DMS114 treated with DMSO at 0.1 percent for 48 hours (cell line): ENCODE results near the gene RBMS1.
"Not testable (repeated sequence)": the region's sequence is repeated elsewhere in the genome, so short reads cannot be mapped to it uniquely, and the experiment has no call there.

Experiments
- DNase-seq: peaks from one replicate; lab custom pipeline; 2025; ENCODE audit not compliant: unreplicated experiment; lab: John Stamatoyannopoulos, UW

Gene RBMS1

DNA sequence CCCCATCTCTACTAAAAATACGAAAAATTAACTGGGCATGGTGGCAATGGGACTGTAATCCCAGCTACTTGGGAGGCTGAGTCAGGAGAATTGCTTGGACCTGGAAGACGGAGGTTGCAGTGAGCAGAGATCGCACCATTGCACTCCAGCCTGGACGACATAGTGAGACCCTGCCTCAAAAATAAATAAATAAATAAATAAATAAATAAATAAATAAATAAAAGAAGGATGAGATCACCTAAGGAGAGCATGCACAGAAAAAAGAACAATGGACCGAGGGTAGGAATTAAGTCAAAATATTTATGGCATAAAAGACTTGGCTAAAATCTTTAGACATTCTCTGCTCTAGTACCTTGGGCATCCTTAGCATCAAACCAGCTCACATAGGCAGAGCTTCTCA, 8.9 kb upstream of the RBMS1 start:
- no peak for DNase-seq

DNA sequence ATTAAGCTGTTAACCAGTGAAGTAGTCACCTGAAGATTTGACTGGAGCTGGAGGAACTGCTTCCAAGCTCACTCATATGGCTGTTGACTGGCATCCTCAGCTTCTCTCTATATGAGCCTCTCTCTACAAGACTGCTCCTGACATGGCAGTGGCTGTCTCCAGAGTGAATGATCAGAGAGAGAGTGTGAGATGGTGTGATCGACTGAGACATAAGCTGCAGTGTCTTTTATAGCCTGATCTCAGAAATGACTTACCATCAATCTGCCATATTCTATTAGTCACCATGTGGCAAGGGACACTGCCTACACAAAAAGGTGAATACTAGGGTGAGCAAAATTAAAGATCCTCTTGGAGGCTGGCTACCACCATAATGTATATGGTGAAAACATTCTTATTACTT, 7.8 kb upstream of the RBMS1 start:
- DNase-seq = no peak

DNA sequence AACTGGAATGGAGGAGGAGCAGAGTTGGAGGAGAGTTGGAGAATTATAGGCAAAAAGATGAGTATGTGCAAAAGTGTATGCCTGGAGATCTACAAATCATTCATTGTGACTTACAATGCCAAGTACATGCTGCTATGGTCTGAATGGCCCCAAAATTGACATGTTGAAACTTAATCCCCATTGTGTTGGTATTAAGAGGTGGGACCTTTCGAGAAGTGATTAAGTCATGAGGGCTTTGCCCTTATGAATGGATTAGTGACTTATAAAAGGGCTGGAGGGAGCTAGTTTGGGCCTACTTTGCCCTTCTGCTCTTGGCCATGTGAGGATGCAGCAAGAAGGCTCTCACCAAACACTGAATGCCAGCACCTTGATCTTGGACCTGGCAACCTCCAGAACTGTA, 6.3 kb upstream of the RBMS1 start:
- DNase-seq = no peak

DNA sequence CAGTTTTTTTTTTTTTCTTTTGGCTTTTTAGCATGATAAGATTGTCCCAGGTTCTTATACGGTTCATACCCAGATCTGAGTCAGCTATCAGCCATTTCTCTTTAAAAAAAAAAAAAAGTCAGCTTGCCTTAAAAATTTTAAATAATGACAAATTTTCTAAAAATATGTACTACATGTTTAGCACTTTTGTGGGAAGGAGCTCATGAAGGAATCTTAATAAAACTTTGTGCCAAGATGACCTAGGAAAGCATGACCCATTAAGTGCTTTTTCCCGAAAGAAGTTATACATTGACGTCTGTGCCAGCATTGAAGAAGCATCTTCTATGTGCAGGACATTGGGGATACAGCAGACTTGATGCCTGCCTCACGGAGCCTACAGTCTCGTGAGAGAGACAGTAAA, 4.5 kb upstream of the RBMS1 start:
- DNase-seq = no peak

DNA sequence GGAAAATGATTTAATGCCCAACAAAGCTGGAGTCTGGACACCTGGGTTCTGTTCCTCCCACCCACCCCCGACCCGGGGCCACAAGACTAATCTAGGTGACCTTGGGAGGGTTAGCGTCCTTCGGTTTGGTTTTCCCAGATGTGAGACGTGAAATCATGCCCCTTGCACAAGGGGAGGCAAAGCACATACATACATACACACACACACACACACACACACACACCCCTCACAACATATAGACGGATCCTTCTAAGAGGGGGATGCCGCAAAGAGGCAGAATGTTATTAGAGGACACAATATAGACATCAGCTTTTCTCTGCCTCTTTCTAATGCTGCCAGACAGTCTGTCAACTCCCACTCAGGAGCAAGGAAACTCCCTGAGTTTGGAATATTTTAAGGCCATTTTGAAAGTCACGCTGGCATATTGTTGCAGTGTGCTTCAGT, 616 bp upstream of the RBMS1 start:
- DNase-seq = no peak

DNA sequence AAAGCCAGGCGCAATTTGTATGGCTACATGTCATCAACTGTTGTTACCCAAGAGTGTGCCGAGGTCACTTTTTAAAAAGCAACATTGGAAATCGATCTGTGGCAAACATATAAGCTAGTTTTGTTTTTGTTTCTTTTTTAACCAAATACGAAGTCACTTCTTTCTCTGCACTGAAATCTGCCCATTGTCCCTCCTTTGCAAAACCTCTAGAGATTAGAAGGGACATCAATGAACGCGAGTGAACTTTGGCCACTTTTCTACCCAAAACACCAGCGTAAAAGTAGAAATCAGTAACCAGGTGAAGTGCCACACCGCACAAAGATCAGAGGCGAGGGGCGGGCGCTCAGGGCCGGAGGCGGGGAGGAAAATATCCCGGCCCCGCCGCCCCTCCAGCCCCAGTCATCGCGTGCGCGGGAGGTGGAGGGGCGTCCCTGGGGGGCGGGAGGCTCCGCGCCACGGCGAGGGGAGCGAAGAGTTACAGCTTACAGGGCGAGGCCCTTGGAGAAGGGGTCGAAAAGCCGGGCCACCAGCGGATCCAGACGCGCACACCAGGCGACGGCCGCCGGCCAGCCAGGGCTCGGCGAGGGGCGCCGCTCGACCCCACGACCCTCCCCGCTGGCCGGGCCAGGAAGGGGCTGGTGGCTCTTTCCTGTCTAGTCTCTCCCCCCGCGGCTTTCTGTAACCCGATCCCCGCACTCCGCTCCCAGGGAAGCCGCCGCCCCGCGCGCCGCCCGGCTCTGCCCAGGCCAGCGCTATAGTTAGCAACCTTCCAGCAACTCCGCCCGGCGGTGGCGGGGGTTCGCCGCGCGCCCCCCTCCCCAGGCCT, 993 bp downstream of the RBMS1 start:
- no peak for DNase-seq

DNA sequence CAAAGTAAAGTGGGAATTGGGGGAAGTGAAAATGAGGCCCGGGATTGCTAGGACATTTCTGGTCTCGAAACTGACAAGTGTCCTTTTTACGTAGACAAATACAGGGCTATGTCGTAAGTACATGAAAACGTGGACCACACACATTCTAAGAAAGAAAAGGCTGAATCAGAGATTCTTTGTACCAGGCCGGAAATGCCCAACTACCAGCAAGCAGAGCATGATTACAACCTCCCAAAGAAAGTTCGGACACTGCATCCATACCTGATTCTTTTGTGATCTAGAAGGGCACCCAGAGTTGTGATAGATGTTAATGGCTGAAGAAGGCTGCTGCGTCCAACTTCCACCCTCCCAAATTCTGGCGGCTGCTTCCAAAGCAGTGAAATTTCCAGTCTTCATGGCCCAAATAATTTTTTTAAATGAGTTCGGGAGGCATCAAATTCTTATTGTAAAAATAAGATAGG, 1.7 kb downstream of the RBMS1 start:
- no peak for DNase-seq

DNA sequence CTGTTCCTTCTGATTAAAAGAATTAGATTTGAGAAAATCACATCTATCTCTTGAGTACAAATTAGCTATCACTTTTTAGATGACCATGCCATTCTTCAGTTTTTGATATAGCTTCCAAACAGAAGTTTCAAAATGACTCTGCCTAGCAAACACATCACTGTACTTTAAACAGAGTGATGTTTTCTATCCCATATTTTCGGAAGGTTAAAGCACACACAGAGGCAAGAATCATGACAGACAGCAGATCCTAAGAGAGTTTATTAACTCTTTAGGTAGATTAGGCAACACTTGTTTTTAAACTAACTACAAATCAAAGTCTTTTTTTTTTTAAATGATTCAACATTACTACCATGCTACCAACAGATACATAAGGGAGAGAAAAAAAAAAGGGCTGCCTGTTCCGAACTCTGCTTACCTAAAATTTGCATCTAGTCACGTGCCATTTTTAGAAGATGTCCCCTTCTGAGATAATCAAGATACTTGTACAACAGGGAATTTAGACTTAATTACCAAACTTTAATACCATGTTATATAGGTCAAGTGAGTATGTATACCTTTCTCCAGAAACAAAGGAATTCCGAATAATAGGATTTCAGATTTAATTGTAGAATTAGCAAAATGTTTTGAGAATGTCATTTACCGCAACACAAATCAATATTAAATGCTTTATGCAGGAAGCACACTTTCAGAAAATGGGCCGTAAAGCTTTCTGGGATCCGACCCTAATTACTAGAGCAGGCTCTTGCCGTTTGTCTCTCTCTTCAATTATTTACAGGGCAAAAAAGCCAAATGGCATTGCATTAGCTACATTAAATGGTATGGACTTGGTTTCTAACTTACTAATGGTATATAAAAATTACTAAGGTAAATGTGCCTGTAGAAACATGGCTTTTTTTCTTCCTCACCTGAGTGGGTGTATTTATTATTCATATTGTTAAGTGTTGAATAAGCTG, 2.6 kb downstream of the RBMS1 start:
- no peak for DNase-seq

DNA sequence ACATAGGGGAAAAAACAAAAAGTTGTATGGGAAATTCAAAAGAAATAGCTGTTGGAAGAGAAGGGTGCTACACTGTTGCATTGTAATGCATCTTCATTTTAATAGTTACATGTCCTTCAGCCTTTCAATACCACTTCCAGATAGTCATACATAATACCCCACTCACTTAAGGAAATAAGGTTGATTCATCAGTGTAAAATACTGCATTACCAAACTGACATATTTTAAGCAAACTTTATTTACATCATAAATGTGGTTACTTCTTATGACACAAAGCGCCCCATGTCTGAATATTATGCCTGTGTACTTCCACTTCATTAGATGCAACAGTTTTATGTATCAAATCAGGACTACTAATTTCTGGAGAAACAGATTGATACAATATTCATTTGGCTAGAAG, 4.5 kb downstream of the RBMS1 start:
- DNase-seq = no peak

DNA sequence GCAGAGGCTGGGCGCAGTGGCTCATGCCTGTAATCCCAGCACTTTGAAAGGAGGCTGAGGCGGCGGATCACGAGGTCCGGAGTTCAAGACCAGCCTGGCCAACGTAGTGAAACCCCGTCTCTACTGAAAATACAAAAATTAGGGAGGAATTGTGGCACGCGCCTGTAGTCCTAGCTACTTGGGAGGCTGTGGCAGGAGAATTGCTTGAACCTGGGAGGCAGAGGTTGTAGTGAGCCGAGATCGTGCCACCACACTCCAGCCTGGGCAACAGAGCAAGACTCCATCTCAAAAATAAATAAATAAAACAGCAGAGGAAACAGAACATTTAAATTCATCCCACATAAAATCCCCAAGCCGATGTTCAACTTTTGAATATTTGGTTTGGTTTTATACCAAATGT, 5.3 kb downstream of the RBMS1 start:
- DNase-seq = not testable (repeated sequence)

DNA sequence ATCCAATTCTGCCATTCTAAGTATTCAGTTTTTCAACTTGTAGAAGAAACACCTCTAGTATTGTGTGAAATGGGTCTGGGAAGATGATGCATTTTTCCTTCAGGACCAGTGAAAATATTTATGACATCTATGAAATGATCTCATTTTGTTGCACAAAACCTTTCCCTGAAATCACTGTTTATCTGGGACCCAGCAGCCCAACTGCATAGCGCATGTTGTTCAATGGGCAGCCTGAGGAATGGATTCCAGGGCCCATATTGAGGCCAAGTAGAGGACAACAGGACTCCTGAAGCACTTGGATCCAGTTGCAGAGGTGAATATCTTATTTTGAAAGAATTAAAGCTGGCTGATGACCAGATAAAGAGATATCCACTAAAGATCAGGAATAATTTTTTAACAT, 7.3 kb downstream of the RBMS1 start:
- DNase-seq = no peak

DNA sequence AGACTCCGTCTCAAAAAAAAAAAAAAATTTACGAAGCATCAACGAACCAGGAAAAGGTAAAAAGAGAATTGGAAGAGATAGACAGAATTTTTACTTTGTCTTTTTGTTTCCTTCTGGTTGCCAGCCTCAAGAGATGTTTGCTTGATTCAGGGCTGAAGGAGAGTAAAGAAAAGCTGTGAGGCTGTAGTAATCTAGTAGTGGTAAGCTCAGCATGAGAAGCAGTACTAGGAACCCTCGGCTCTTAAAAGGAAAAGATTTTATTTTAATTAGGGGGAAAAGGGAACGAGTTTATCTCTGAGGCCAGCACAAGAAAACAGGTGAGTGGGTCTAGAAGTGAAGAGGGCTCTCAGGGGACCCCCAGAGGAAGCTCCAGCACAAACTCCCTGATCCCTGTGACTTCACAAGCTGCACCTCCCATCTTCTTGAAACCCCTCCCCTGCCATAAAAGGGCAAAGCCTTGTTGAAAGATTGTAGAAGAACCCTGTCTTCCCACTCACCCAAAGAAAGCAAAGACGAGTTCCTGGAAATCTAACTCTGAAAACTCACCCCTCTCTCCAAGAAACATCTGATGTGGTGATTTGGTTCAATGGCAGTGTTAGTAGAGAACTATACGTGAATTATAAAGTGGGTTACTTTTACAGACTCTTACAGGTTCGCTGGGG, 8.6 kb downstream of the RBMS1 start:
- no peak for DNase-seq

DNA sequence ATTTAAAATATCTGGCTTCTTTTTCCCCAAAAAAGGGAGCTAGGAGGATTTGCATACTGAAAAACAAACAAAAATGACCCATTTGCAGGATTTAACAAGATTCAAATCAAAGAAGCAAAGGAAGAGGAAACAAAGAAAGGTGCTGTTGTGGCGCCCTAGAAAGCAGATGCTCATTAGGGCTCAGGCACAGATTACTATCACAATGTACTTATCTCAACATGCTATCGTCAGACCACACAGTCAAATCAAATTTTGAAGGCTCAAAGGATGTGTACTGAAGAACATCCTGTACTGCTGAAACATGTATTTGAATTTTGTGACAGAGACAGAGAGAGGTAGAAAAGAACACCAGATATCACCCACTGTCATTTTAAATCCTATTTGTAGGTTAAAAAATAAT, 10.9 kb downstream of the RBMS1 start:
- DNase-seq = no peak

DNA sequence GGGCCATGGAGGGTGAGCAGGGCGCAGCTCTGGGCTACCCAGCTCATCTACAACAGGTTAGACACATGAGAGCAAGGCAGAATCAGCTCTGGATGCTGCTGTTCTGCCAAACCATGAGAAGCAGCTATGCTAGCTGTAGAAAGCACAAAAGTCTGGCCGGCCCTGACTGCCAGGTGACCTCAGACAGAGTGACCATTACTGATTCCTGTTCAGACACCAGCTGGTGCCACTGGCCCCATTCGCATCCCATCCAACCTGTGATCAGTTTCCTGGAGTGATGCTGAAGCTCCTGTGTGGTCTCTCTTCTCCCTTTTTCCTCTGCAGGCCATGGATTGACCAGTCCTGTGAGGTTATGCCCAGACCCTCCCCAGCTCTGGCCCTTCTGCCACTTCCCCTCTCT, 14.3 kb downstream of the RBMS1 start:
- DNase-seq = no peak

DNA sequence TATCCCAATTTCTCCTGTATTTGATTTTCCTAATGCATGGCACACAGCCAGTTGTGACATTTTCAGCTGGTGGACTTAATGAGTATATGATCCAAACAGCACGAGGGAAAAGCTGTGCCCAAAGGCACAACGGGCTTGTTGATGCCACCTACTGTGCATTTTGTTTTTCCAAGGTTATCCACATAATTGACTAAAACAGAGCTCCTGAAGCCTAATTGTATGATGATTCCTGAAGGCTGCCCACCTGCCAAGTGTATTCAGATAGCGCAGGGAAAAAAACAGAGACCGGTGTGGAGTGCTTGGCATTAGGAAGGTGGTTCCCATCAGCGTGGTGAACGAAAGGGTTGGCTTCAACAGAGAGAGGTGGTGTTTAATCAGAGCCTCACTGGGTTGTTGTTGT, 14.9 kb downstream of the RBMS1 start:
- DNase-seq = no peak

DNA sequence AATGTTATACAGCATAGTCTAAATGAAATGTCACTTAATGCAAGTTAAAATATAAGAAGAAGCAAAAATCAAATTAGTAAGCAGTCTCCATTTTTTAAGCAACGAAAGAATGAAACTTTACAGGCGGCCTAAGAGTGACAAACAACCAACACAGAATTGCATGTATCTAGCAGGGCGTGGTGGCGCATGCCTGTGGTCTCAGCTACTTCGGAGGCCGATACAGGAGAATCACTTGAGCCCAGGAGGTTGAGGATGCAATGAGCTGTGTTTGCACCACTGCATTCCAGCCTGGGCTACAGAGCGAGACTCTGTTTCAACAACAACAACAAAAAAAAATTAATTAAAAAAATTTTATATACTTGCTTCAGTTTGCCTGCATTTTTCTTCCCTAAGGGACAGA, 16.6 kb downstream of the RBMS1 start:
- DNase-seq = no peak

DNA sequence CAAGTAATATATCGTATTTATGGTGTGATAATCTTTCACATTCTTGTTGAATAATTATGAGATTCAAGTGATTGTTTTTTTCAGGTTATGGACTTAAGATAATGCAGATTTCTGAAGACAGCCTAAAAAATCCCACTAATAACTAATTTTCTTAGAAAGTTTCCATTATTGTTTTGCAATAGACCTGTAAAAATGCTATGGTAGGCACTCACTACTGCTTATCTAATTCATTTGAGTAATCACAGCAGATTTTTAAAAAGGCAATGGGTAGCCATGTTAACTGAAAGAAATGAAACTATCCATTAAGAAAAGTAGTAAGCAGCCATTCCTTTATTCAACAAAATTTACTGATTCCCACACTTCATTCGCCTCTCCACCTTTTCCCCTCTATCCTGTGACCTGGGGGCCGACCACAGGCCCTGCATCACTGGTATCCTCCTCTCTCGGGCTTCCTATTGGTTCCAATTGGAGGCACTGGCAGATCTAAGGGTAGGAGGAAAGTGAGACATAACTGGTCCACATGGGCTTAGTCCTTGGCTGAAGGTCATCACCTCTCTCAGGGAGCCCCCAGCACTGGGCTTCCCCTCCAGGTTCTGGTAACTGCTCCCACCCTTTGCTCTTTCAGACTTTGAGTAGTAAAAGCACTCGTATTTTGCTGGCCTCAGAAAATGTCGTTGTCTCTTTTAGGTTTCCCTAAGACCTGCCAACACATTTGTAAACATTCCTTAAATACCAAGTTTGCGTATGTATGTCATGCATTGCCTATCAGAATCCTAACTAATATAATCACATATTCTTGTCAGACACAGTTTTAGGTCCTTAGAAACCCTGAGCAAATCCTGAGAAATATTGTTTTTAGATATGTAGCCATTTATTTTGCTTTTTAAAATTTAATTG, 18.5 kb downstream of the RBMS1 start:
- no peak for DNase-seq

DNA sequence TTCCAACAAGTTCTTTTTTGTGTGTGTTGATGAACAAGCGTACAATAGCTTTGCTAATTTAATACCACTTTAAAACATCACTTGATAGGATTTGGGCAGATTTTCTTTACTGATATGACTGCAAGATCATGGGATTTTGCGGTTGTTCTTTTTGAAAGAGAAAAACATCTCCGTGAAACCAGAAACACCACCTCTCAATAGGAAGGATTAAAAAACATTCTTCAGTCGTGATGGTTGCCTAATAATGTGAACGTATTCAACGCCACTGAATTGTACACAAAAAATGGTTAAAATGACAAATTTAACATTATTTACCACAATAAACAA, 19.3 kb downstream of the RBMS1 start:
- DNase-seq = no peak

DNA sequence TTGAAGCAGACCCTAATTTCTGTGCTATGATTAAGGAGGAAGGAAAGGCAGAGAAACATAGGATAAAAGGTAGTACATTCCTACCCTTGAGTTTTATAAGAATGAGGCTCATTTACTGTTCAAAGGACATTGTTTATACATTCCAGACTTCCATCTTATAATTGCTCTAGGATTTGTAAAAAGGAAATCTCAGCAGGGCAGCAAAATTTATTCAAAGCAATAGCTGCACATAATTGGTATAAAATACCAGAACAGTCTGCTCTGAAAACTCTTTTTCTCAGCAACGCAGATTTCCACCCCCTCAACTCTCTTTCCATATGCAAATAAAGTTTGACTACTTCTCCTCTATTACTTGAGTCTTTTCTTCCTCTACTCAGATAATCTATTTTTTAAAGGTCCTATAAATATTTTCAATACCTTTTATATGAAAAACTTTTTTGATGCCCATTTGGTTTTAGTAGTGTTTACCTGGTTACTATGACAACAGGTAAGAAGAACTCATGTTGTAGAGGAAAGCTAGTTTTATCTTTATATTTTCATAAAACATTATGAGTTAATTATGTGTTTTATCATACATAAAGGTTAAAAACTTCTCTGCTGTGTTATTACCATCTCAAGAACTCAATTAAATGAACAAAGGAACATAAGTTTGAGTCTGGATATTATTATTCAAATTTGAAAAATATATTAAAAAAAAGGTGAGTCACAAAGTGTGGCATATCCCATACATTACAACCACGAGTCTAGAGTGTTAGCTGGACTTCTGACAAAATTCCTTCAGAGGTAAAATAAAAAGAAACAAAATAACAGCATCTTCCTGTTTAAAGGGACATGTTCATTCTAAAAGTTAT, 19.9 kb downstream of the RBMS1 start:
- no peak for DNase-seq

DNA sequence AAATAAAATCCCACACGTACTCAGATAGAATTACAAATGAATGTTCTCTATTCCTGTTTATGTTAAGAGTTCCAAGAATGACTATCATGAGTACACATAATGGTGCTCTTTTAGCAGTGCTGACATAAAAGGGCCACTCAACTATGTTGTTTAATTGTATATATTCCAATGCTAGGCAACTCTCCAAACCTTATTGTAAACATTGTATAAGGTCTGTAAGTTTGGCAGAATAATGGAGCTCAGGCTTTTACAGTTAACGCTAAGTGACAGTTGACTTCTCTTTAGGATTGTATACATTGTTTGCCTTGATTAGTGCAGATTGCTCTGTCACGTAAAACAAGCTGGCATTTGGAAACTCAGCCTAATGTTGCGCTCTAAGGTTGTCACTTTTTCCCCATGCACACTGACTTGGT, 20.8 kb downstream of the RBMS1 start:
- DNase-seq = no peak
